Vagina (tissue), 2 donors: ENCODE measurements around the gene MSI2. TPM values are rescaled to one million over a fixed set of nuclear protein-coding genes. Genes with fewer than 3 reads are reported as not detected.

ENCODE experiments used
- DNase-seq, 2 donors: peaks; one replicate each; pipeline ENCODE4 v3.0.0-alpha.2; 2017; ENCODE audit errors: extremely low spot score in 2 of 2
- H3K27ac ChIP-seq: fragments of 200-600 bp; sonication (generic); one replicate; pipeline ENCODE4 v1.5.1; 2019
- H3K27me3 ChIP-seq: fragments of 200-600 bp; sonication (generic); one replicate; pipeline ENCODE4 v1.5.1; 2019
- H3K36me3 ChIP-seq, 2 donors: fragments of 200-600 bp; sonication (generic); one replicate each; pipeline ENCODE4 v1.5.1; 2017 to 2019
- H3K4me1 ChIP-seq: fragments of 200-600 bp; sonication (generic); one replicate; pipeline ENCODE4 v1.5.1; 2019
- H3K4me3 ChIP-seq, 2 donors: fragments of 200-600 bp; sonication (generic); 1 replicate in 1 of 2; 2 replicates in 1 of 2; pipeline ENCODE4 v1.5.1; 2016 to 2019
- H3K9me3 ChIP-seq: fragments of 200-600 bp; sonication (generic); one replicate; pipeline ENCODE4 v1.5.1; 2019
- CTCF ChIP-seq, 3 experiments: fragments of 450-650 bp in 2 of 3; fragments of 200-600 bp in 1 of 3; sonication (generic) in 1 of 3; IDR thresholded peaks; one replicate each; pipeline ENCODE4 v1.5.1; 2017 to 2019; ENCODE audit warnings: antibody characterized with exemption in 3 of 3, mild to moderate bottlenecking in 2 of 3, moderate library complexity in 2 of 3
- POLR2A ChIP-seq, 2 donors: fragments of 450-650 bp; IDR thresholded peaks; one replicate each; pipeline ENCODE4 v1.6.1; 2017; ENCODE audit warnings: antibody characterized with exemption in 2 of 2, mild to moderate bottlenecking in 2 of 2, moderate library complexity in 2 of 2
- POLR2AphosphoS5 ChIP-seq, 2 donors: sonication (generic); formaldehyde crosslinking; IDR thresholded peaks; one replicate each; pipeline ENCODE4 v1.9.0; 2017; ENCODE audit warnings: antibody characterized with exemption in 2 of 2, mild to moderate bottlenecking in 2 of 2, low read depth in 1 of 2; ENCODE audit not compliant: insufficient read depth in 1 of 2
- intact Hi-C: fragments of 100-400 bp; cut with DNase I; formaldehyde crosslinking; loops from one replicate; pipeline ENCODE4 v1.15.1; 2023
- total RNA-seq: library from RNA; depleted of rRNA; stranded (reverse); fragments of >200 nt; gene quantifications from one replicate; pipeline ENCODE4 v1.2.3, GENCODE V29; 2016

The MSI2 gene
- total RNA-seq, 1 donor from 2014 or later: 27.3 TPM

DNA sequence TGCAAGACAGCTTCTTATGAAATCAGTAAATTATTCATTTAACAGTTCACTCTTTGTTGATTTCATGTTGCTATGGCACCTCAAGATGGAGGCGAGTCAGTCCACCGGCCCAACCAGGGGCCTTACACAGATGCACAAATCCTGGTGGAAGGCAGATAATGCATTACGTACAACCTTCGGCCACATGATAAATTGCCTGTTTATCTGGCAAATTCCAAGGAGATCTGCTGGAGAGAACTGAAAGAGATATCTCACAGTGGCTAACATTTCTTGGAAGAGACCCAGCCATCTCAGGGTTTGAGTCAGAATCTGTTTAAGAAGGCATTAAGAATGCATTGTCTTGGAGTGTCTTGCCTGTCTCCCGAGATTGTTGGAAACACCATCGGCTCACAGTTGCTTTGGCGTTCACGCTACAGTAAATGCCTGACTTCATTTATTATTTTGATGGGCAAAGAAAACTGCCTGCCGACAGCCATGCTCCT is 225.6 kb downstream of the MSI2 start:
- Histone ChIP-seq H3K4me1 (no peaks in the 10 kb centered on the region), H3K9me3 (no peaks in the 10 kb centered on the region), H3K27ac (no peak overlapping the region), H3K27me3 (no peaks in the 10 kb centered on the region), H3K4me3 (no peak overlapping the region), H3K36me3 (no peaks in the 10 kb centered on the region)
- TF ChIP-seq CTCF (IDR thresholded peaks at IDR 0.05) (no peak), POLR2A (IDR thresholded peaks at IDR 0.05) (no peak), POLR2AphosphoS5 (IDR thresholded peaks at IDR 0.05; ENCODE audit: insufficient read depth in 1 of 2, low read depth in 1 of 2) (no peak)
- DNase-seq: no peak
- intact Hi-C loops: no loop called here

DNA sequence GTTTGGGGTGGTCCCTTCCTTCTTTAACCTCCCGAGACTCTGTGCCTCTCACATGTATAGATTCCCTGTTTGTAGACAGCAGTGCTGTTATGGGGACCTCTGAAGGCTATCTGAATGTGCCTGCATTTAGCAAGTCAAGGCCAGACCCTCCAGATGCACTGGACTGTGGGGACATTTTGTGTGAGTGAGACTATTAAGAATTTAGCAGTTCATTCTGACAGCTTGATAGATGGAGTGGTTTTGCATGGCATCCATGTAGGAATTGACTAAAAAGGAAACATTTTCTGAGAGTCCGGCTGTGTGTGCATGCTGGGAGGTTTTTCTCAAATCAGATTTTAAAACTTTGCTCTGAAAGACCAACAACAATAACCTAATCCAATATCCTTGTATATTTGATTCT is 226.3 kb downstream of the MSI2 start:
- H3K4me1 ChIP-seq: no peaks in the 10 kb centered on the region
- H3K9me3 ChIP-seq: no peaks in the 10 kb centered on the region
- no peak overlapping the region for H3K4me3 ChIP-seq
- H3K36me3 ChIP-seq: no peaks in the 10 kb centered on the region
- no peaks in the 10 kb centered on the region for H3K27me3 ChIP-seq
- DNase-seq: no peak
- TF ChIP-seq POLR2AphosphoS5 (IDR thresholded peaks at IDR 0.05; ENCODE audit: insufficient read depth in 1 of 2, low read depth in 1 of 2): no peak
- TF ChIP-seq POLR2A (IDR thresholded peaks at IDR 0.05): no peak
- no peak for TF ChIP-seq CTCF (IDR thresholded peaks at IDR 0.05)
- intact Hi-C loops: no loop called here
- no peak overlapping the region for H3K27ac ChIP-seq

DNA sequence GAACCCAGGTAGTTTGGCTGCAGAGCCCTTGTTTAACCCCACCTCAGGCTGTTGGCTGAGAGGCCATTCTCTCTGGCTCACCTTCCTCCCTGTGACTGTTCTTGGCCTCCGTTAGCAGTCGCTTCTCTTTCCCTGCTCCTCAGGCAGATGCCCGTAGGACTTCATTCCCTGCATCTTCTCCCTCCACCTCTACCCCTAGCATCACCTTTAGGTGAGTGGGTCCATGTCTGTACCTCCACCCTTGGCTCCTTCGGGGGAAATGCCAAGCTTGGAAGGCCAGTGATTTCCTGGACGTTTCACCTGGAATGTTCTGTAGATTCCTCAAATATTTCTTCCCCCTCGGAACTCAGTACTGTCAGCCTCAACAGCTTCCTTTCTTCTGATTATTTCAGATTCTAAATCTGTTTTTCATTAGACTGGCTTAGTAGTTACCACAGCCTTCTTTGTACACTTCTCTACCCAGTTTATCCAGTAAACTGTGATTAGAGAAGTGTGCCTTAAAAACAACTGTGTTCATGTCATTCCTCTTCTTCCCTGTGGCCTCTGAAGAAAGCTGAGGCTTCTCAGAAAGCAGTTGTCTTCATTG is 227.9 kb downstream of the MSI2 start:
- H3K27ac ChIP-seq: no peak overlapping the region
- H3K4me1 ChIP-seq: no peaks in the 10 kb centered on the region
- no peaks in the 10 kb centered on the region for H3K9me3 ChIP-seq
- no peaks in the 10 kb centered on the region for H3K27me3 ChIP-seq
- no peaks in the 10 kb centered on the region for H3K36me3 ChIP-seq
- no peak for DNase-seq
- TF ChIP-seq CTCF (IDR thresholded peaks at IDR 0.05) (no peak), POLR2A (IDR thresholded peaks at IDR 0.05) (no peak), POLR2AphosphoS5 (IDR thresholded peaks at IDR 0.05; ENCODE audit: insufficient read depth in 1 of 2, low read depth in 1 of 2) (no peak)
- intact Hi-C loops: no loop called here
- H3K4me3 ChIP-seq: no peak overlapping the region

- no peaks in the 10 kb centered on the region for H3K36me3 ChIP-seq
- intact Hi-C loops: no loop called here
- no peaks in the 10 kb centered on the region for H3K4me1 ChIP-seq
- TF ChIP-seq CTCF (IDR thresholded peaks at IDR 0.05): no peak
- no peak for TF ChIP-seq POLR2AphosphoS5 (IDR thresholded peaks at IDR 0.05; ENCODE audit: insufficient read depth in 1 of 2, low read depth in 1 of 2)
- no peak for TF ChIP-seq POLR2A (IDR thresholded peaks at IDR 0.05)
- no peaks in the 10 kb centered on the region for H3K27me3 ChIP-seq
- H3K9me3 ChIP-seq: no peaks in the 10 kb centered on the region
- H3K4me3 ChIP-seq: no peak overlapping the region
- no peak for DNase-seq
- no peak overlapping the region for H3K27ac ChIP-seq
These were observed 228.7 kb downstream of the MSI2 start for GRCh38 chr17:57484826-57485565.

GRCh38 chr17:57485566-57485865 is 229.2 kb downstream of the MSI2 start:
- no peak for DNase-seq
- intact Hi-C loops: no loop called here
- Histone ChIP-seq H3K4me3 (no peak overlapping the region), H3K27ac (no peak overlapping the region), H3K4me1 (no peaks in the 10 kb centered on the region), H3K27me3 (no peaks in the 10 kb centered on the region), H3K9me3 (no peaks in the 10 kb centered on the region), H3K36me3 (no peaks in the 10 kb centered on the region)
- TF ChIP-seq POLR2AphosphoS5 (IDR thresholded peaks at IDR 0.05; ENCODE audit: insufficient read depth in 1 of 2, low read depth in 1 of 2): no peak
- no peak for TF ChIP-seq CTCF (IDR thresholded peaks at IDR 0.05)
- no peak for TF ChIP-seq POLR2A (IDR thresholded peaks at IDR 0.05)
